Esophagus muscularis mucosa (tissue), 4 donors: ENCODE results near the gene ZSCAN9. TPM values are rescaled to one million over a fixed set of nuclear protein-coding genes. Genes with fewer than 3 reads are reported as not detected.

ENCODE experiments used
- DNase-seq: peaks from one replicate; pipeline ENCODE4 v3.0.0-alpha.2; 2017; ENCODE audit errors: extremely low spot score
- H3K27ac ChIP-seq, 4 donors: fragments of 200-600 bp; sonication (generic); replicated peaks in 1 of 4; 1 replicate in 3 of 4; 2 replicates in 1 of 4; pipeline ENCODE4 v1.5.1; 2016 to 2019; ENCODE audit warnings: mild to moderate bottlenecking in 1 of 4
- H3K27me3 ChIP-seq, 4 donors: fragments of 200-600 bp; sonication (generic); one replicate each; pipeline versions ENCODE4 v1.5.1 to v1.6.0; 2016 to 2019
- H3K36me3 ChIP-seq, 4 donors: fragments of 200-600 bp; sonication (generic); one replicate each; pipeline ENCODE4 v1.5.1; 2016 to 2019
- H3K4me1 ChIP-seq, 4 donors: fragments of 200-600 bp; sonication (generic); one replicate each; pipeline ENCODE4 v1.5.1; 2016 to 2019
- H3K4me3 ChIP-seq, 4 donors: fragments of 200-600 bp; sonication (generic); 1 replicate in 2 of 4; 2 replicates in 2 of 4; pipeline ENCODE4 v1.5.1; 2016 to 2019; ENCODE audit warnings: mild to moderate bottlenecking in 4 of 4, moderate library complexity in 1 of 4
- H3K9me3 ChIP-seq, 4 donors: fragments of 200-600 bp; sonication (generic); 1 replicate in 3 of 4; 2 replicates in 1 of 4; pipeline ENCODE4 v1.5.1; 2016 to 2019
- CTCF ChIP-seq, 3 experiments: fragments of 200-600 bp in 2 of 3; fragments of 450-650 bp in 1 of 3; sonication (generic) in 2 of 3; IDR thresholded peaks; one replicate each; pipeline ENCODE4 v1.5.1; 2017 to 2019; ENCODE audit warnings: antibody characterized with exemption in 3 of 3, mild to moderate bottlenecking in 2 of 3, moderate library complexity in 1 of 3
- EP300 ChIP-seq: sonication (generic); formaldehyde crosslinking; IDR thresholded peaks from one replicate; pipeline ENCODE4 v1.6.1; 2017; ENCODE audit warnings: antibody characterized with exemption
- POLR2A ChIP-seq: fragments of 450-650 bp; IDR thresholded peaks from one replicate; pipeline ENCODE4 v1.6.1; 2017; ENCODE audit warnings: antibody characterized with exemption, moderate library complexity, mild to moderate bottlenecking, low read depth
- POLR2AphosphoS5 ChIP-seq, 2 donors: sonication (generic); formaldehyde crosslinking; IDR thresholded peaks; one replicate each; pipeline ENCODE4 v1.6.1; 2017; ENCODE audit warnings: antibody characterized with exemption in 2 of 2
- WGBS: methylation state at CpG from one replicate; pipeline ENCODE4 v1.1.5; 2018; 5-methylcytosine and 5-hydroxymethylcytosine counted together
- intact Hi-C: fragments of 100-400 bp; cut with DNase I; formaldehyde crosslinking; loops from one replicate; pipeline ENCODE4 v1.15.1; 2023
- total RNA-seq, 4 donors: library from RNA; depleted of rRNA; stranded (reverse); fragments of >200 nt; gene quantifications; one replicate each; pipeline versions ENCODE4 v1.1.0 to v1.2.1, GENCODE V29; 2016

ZSCAN9 gene
- total RNA-seq, 4 donors from 2014 or later = 11.4 to 15.4 (median 12.0) TPM

- intact Hi-C loops = no loop called here
- WGBS = 89% methylated on average over 1 of the region's 1 CpG
- no peaks in the 10 kb centered on the region for H3K27me3 ChIP-seq
- no peak overlapping the region for H3K27ac ChIP-seq
- H3K4me3 ChIP-seq = no peak overlapping the region
- H3K9me3 ChIP-seq = no peaks in the 10 kb centered on the region
- DNase-seq = no peak
- TF ChIP-seq POLR2AphosphoS5 (IDR thresholded peaks at IDR 0.05) (no peak), CTCF (IDR thresholded peaks at IDR 0.05) (no peak), EP300 (no peak), POLR2A (no peak)
- peaks cover 7 to 36% (median 12%) of the 10 kb centered on the region in 4 donors for H3K36me3 ChIP-seq
- H3K4me1 ChIP-seq = no peaks in the 10 kb centered on the region
Measured at GRCh38 chr6:28239636-28240035, 14.6 kb downstream of the ZSCAN9 start.

GRCh38 chr6:28240471-28240870, 15.4 kb downstream of the ZSCAN9 start:
- TF ChIP-seq EP300 (no peak), CTCF (IDR thresholded peaks at IDR 0.05) (no peak), POLR2AphosphoS5 (IDR thresholded peaks at IDR 0.05) (no peak), POLR2A (no peak)
- no peak overlapping the region for H3K4me3 ChIP-seq
- no peaks in the 10 kb centered on the region for H3K4me1 ChIP-seq
- intact Hi-C loops = no loop called here
- H3K9me3 ChIP-seq = no peaks in the 10 kb centered on the region
- H3K27me3 ChIP-seq = no peaks in the 10 kb centered on the region
- no peak overlapping the region for H3K27ac ChIP-seq
- H3K36me3 ChIP-seq = peaks cover 15 to 40% (median 20%) of the 10 kb centered on the region in 4 donors
- 100% methylated on average over 1 of the region's 1 CpG for whole genome bisulfite sequencing
- DNase-seq = no peak

- Histone ChIP-seq H3K27me3 (no peaks in the 10 kb centered on the region), H3K27ac (no peak overlapping the region), H3K4me1 (no peaks in the 10 kb centered on the region), H3K4me3 (no peak overlapping the region), H3K36me3 (peaks cover 31 to 63% (median 53%) of the 10 kb centered on the region in 4 donors), H3K9me3 (no peaks in the 10 kb centered on the region)
- TF ChIP-seq POLR2A = no peak
- no peak for TF ChIP-seq CTCF (IDR thresholded peaks at IDR 0.05)
- no peak for TF ChIP-seq POLR2AphosphoS5 (IDR thresholded peaks at IDR 0.05)
- TF ChIP-seq EP300 = no peak
- DNase-seq = no peak
- intact Hi-C loops = no loop called here
- 91% methylated on average over 3 of the region's 3 CpGs for WGBS
Measured at GRCh38 chr6:28243946-28244345, 18.9 kb downstream of the ZSCAN9 start.

GRCh38 chr6:28245206-28245941, 20.3 kb downstream of the ZSCAN9 start:
- Histone ChIP-seq H3K4me3 (no peak overlapping the region), H3K27me3 (no peaks in the 10 kb centered on the region), H3K36me3 (peaks cover 31 to 69% (median 56%) of the 10 kb centered on the region in 4 donors), H3K27ac (no peak overlapping the region), H3K4me1 (peaks cover 0 to 10% (median 7%) of the 10 kb centered on the region in 4 donors), H3K9me3 (no peaks in the 10 kb centered on the region)
- DNase-seq = no peak
- intact Hi-C loops = no loop called here
- WGBS = 95% methylated on average over 6 of the region's 6 CpGs
- TF ChIP-seq EP300 = no peak
- TF ChIP-seq POLR2AphosphoS5 (IDR thresholded peaks at IDR 0.05) = no peak
- no peak for TF ChIP-seq CTCF (IDR thresholded peaks at IDR 0.05)

- Histone ChIP-seq H3K4me1 (peaks cover 17 to 33% (median 25%) of the 10 kb centered on the region in 4 donors), H3K36me3 (peaks cover 30 to 56% (median 51%) of the 10 kb centered on the region in 4 donors), H3K4me3 (no peak overlapping the region), H3K27ac (no peak overlapping the region), H3K27me3 (no peaks in the 10 kb centered on the region), H3K9me3 (no peaks in the 10 kb centered on the region)
- intact Hi-C loops = no loop called here
- TF ChIP-seq EP300 = no peak
- TF ChIP-seq CTCF (IDR thresholded peaks at IDR 0.05) = no peak
- TF ChIP-seq POLR2AphosphoS5 (IDR thresholded peaks at IDR 0.05) = no peak
- TF ChIP-seq POLR2A = no peak
- DNase-seq = no peak
- 63% methylated on average over 1 of the region's 1 CpG for WGBS
Measured at GRCh38 chr6:28248916-28249315, 23.8 kb downstream of the ZSCAN9 start.
